Embryonic facial prominence (tissue), 1 donor: ENCODE measurements around the gene PRX.
"Not testable (repeated sequence)": the region's sequence is repeated elsewhere in the genome, so short reads cannot be mapped to it uniquely, and the experiment has no call there.

Experiments used
- DNase-seq: peaks from one replicate; pipeline ENCODE4 v3.0.0-alpha.2; 2016; ENCODE audit errors: extremely low spot score

The PRX gene

DNA sequence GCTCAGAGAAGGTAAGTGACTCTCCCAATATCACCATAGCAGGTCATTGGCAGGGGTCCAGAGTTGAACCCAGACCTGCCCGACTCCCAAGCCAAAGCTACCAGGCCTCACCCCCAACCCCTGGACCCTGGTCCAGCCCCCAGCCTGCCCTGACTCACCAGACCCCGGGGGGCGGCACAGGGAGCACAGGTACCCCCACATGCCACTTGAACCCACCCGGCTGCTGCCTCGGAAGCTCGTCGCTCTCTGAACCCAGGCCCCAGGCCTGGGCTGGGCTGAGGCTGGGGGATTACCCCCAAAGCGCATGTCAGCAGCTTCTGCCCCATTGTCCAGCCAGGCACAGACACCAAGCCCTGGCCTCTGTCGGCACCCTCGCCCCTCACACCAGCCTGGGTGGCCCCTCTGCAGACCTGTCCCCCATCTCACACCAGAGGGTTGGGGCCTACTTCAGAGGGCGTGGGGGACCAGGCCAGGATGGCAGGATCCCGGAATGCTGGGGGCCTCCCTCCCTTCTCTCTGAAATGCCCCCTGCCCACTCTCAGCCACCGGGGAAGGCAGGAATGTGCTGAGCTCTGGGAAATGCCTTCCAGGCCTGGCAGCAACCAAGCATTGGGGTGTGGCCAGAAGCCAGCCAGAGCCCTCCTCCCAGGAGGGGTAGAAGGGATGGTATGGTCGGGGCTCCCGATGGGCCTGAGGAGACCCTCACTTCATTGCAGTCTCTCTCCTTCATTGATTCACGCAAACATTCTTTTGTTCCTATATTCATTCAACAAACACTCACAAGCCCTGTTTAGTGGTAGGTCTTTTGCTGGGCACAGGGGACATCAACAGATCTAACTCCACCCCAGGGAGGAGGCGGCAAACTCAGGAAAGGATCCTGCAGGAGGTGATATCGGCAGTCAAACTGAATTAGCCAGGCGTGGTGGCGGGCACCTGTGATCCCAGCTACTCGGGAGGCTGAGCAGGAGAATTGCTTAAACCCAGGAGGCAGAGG lies 1.7 kb upstream of the PRX start:
- no peak for DNase-seq

DNA sequence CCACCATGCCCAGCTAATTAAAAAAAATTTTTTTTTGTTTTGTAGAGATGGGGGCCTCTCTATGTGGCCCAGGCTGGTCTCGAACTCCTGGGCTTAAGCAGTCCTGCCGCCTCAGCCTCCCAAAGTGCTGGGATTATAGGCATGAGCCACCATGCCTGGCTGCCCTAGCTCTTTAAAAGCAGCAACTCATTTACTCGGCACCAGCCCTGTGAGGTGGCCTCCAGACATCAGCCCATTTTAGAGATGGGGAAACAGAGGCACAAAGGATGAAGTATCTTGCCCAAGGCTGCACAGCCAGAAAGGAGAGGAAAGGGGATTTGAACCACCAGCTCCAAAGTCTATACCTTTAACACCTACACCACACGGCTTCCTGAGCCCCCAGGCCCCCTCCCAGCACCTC lies 312 bp downstream of the PRX start:
- no peak for DNase-seq

DNA sequence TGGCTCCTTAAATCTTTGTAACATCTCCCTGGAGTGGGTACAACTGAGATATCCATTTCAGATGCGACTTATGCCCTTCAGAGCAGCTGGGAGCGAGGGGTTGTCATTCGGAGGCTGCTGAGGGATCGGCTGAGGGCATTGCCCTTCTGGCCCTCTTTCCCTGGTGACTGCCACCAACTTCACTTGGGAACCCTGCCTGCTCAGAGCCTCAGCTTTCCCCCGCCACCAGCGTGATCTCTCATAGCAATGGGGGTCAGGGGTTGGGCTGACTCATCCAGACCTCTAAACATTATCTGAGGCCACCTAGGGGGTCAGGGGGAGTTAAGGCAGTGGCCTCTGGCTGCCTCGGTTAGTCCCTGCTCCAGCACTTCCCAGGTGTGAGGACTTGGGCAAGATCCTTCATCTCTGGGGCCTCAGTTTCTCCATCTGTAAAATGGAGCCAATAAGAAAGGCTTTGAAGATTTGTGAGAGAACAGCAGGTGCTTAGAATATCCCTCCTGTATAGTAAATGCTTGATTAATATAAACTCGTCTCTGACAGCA lies 1.1 kb downstream of the PRX start:
- DNase-seq = no peak

GRCh38 chr19:40411125-40411842 lies 1.9 kb downstream of the PRX start:
- no peak for DNase-seq

- no peak for DNase-seq
These were observed 3.2 kb downstream of the PRX start for GRCh38 chr19:40410030-40410389.

DNA sequence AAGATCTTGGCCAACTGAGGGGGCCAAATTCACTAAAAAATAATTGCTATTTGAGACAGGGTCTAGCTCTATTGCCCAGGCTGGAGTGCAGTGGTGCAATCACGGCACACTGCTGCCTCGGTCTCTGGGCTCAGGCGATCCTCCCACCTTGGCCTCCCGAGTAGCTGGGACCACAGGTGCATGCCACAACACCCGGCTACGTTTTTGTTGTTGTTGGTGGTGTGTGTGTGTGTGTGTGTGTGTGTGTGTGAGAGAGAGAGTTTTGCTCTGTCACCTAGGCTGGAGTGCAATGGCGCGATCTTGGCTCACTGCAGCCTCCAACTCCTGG lies 4.6 kb downstream of the PRX start:
- DNase-seq = not testable (repeated sequence)

- no peak for DNase-seq
These were observed 5.2 kb downstream of the PRX start for GRCh38 chr19:40407714-40408597.

- DNase-seq = no peak
These were observed 9.8 kb downstream of the PRX start for GRCh38 chr19:40403262-40403984.

DNA sequence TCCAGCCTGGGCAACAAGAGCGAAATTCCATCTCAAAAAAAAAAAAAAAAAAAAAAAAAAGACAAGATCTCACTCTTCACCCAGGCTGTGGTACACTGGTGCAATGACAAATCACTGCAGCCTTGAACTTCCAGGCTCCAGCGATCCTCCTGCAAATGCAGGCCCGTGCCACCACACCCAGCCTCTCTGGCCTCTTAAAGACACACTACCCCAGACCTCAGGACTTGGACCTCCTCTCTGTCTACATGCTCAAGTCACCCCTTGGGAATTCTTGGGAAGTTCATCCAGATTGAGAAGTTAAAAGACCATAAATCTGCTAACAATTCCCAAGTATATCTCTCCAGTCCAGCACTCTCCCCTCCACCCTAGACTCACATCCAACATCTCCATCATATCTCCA lies 12.6 kb downstream of the PRX start:
- no peak for DNase-seq

GRCh38 chr19:40398417-40399131 lies 14.6 kb downstream of the PRX start:
- no peak for DNase-seq

GRCh38 chr19:40397568-40397906 lies 15.6 kb downstream of the PRX start:
- DNase-seq = no peak

DNA sequence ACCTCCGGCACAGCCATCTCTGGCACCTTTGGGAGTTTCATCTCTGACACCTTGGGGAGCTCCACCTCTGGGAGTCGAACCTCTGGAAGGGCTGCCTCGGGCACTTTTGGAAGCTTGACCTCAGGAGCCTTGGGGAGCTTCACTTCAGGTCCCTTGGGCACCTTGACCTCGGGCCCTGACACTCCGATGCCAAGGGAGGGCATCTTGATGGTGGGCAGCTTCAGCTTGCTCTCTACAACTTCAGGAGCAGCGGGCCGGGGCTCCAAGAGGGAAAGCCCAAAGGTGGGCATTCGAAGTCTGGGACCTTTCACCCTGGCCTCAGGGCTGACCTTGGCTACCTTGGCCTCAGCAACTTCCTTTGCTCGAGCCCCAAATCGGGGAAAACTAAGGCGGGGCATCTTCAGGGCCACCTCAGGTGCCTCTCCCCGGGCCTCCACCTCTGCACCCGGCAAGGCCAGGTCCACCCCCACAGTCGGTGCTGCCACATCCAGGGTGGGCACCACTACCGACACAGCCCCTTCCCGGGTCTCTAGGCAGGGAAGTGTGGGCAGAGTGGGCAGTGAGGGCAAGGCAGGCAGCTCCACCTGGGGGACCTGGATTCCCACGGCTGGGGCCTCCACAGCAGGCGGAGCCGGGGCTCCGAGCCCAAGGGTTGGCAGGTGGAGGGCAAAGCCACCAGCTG lies 16.2 kb downstream of the PRX start:
- DNase-seq = no peak

- DNase-seq = no peak
These were observed 17.2 kb downstream of the PRX start for GRCh38 chr19:40395956-40396355.

DNA sequence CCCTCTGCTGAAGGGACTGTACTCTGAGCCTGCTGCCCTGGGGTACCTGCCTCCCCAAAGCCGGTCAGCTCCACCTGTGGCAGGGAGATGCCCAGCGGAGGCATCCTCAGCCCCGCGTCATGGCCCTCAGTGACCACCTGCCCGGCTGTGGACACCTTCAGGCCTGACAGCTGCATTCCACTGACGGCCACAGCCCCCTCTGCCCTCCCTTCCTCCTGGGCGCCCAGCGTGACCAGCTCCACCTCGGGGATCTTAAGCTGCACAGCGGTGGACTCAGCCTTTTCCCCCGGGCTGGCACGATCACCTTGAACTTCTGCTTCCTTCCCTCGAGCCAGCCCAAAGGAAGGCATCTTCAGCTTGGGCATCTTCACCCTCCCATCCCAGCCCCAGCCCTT lies 18.4 kb downstream of the PRX start:
- DNase-seq = no peak

DNA sequence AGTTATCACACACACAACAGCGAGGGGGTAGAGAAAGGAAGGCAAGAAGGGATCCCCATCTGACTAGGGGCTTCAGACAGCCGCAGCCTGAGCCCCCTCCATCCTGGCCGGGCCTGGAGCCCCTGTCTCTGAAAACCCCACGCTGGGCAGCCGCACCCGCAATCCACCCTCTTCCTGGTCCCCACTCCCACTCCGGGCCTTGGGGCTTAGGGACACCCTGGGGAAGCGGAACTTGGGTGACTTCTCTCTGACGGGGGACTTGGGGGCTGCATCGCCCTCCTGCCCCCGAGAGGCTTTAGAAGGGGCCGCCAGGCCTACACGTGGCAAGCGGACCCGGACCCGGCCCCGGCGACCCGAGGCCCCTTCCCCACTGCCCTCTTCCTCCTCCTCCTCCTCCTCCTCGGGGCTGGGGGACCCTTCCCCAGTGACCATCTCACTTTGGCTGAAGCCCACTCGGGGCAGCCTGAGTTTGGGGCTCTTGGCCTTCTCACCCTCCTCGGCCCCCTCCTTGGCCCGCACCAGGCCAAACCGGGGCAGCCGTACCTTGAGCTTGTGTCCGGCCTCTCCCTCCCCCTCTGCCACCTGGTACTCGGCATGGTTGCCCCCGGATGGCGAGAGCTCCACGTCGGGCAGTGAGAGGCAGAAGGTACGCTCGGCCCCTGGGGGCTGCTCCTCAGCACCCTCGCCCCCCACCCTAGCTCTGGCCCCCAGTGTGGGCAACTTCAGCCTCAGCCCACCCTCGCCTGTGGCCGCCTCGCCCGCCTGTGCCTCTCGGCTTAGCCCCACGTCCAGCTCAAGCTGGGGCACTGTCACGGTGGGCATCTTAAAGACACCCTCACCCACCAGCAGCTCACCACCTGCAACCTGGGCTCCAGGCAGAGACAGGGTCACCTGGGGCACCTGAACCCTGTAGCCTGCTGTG lies 19.0 kb downstream of the PRX start:
- no peak for DNase-seq

DNA sequence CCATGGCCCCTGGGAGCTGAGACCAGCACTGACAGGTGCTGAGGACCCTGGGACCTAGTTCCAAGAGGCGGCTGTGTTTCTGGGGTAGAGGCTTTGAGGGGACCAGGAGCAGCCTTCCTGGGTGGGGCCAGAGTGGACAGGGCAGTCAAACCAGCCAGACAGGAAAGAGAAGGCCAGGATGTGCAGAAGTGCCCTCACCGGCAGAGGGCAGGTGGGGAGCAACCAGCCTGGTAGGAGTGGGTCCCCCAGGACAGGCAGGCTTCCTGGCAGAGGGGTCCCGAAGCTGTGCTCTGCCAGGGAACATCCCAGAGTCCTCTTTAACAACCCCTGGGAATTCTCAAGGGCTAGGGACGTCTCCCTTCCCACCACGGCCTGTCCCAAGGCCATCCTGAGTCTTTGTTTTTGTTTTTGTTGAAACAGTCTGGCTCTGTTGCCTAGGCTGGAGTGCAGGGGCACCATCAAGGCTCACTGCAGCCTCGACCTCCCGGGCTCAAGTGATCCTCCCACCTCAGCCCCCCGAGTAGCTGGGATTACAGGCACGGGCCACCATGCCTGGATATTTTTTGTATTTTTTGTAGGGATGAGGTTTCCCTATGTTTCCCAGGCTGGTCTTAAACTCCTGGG lies 20.2 kb downstream of the PRX start:
- DNase-seq = no peak

DNA sequence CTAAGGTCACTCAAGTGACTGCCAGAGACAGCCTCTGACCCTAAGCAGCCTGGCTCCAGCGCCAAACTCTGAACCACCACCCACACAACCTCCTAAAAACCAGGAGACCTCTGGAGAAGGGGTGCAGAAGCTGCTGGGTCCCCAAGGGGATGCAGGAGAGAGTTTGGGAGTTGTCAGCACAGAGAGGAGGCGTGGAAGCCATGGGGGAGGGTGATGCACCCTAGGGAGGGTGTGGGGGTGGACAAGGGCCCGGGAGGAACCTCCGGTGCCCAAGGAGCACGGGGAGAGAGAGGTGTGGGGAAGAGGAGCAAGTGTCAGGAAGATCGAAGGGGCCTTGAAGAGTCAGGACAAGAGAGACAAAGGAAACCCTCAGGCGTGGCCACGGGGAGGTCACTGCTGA lies 21.1 kb downstream of the PRX start:
- no peak for DNase-seq

GRCh38 chr19:40390084-40390742 lies 23.0 kb downstream of the PRX start, which contains the start of gene HIPK4:
Gene HIPK4 (minus strand): TSS chr19:40390181. CDS start chr19:40389902, 279 bp downstream.
- no peak for DNase-seq
